OCI-LY1 (cell line): ENCODE measurements around the gene HOXA10.

Experiments
- H2AFZ ChIP-seq: fragments of 200-600 bp; sonication (generic), shearing (Covaris generic); 2 replicates; pipeline ENCODE4 v1.6.0; 2014; ENCODE audit warnings: antibody characterized with exemption, mild to moderate bottlenecking, low read length
- H3F3A ChIP-seq: fragments of 200-600 bp; sonication (generic), shearing (Covaris generic); 2 replicates; pipeline ENCODE4 v1.6.0; 2014; ENCODE audit warnings: mild to moderate bottlenecking, antibody characterized with exemption, low read length, moderate library complexity; ENCODE audit not compliant: insufficient read depth
- H3K27ac ChIP-seq: fragments of 200-600 bp; sonication (generic); 2 replicates; pipeline ENCODE4 v1.5.1; 2014; ENCODE audit warnings: low read length, mixed run types, mild to moderate bottlenecking, low read depth; ENCODE audit not compliant: poor library complexity, severe bottlenecking
- H3K27me3 ChIP-seq: fragments of 200-600 bp; sonication (generic); 2 replicates; pipeline ENCODE4 v1.6.0; 2014; ENCODE audit warnings: antibody characterized with exemption, mild to moderate bottlenecking, low read length, moderate library complexity; ENCODE audit not compliant: insufficient read depth
- H3K36me3 ChIP-seq: fragments of 200-600 bp; sonication (generic); 2 replicates; pipeline ENCODE4 v1.6.1; 2014; ENCODE audit warnings: mild to moderate bottlenecking, antibody characterized with exemption, low read length, moderate library complexity, mixed read lengths; ENCODE audit not compliant: insufficient read depth
- H3K4me1 ChIP-seq: fragments of 200-600 bp; sonication (generic); 2 replicates; pipeline ENCODE4 v1.5.1; 2014; ENCODE audit warnings: mild to moderate bottlenecking, low read length, moderate library complexity; ENCODE audit not compliant: insufficient read depth, severe bottlenecking
- H3K4me2 ChIP-seq: fragments of 200-600 bp; sonication (generic), shearing (Covaris generic); 2 replicates; pipeline ENCODE4 v1.6.1; 2014; ENCODE audit warnings: low read length
- H3K4me3 ChIP-seq: fragments of 200-600 bp; sonication (generic); 2 replicates; pipeline ENCODE4 v1.5.1; 2014; ENCODE audit warnings: low read length, low read depth, mild to moderate bottlenecking, mixed read lengths; ENCODE audit not compliant: poor library complexity, severe bottlenecking
- H3K79me2 ChIP-seq: fragments of 200-600 bp; shearing (Covaris generic); 2 replicates; pipeline ENCODE4 v1.6.1; 2016; ENCODE audit warnings: mixed run types, low read length, mixed read lengths; ENCODE audit not compliant: insufficient read depth
- H3K9ac ChIP-seq: fragments of 200-600 bp; sonication (generic), shearing (Covaris generic); 2 replicates; pipeline ENCODE4 v1.6.1; 2014; ENCODE audit warnings: mild to moderate bottlenecking, low read length, mixed read lengths
- H3K9me2 ChIP-seq: fragments of 200-600 bp; sonication (generic), shearing (Covaris generic); 2 replicates; pipeline ENCODE4 v1.6.1; 2014; ENCODE audit warnings: low read depth, mild to moderate bottlenecking, low read length, mixed read lengths
- H3K9me3 ChIP-seq: fragments of 200-600 bp; shearing (Covaris generic); 2 replicates; pipeline ENCODE4 v1.6.1; 2014; ENCODE audit warnings: low read length, mixed read lengths
- H4K20me1 ChIP-seq: fragments of 200-600 bp; sonication (generic), shearing (Covaris generic); 2 replicates; pipeline ENCODE4 v1.6.0; 2016; ENCODE audit warnings: mild to moderate bottlenecking, low read length; ENCODE audit not compliant: insufficient read depth
- EZH2 ChIP-seq: fragments of 200-600 bp; sonication (generic), shearing (Covaris generic); IDR thresholded peaks from 2 replicates; pipeline ENCODE4 v1.8.0; 2017; ENCODE audit warnings: borderline replicate concordance, mixed run types, mild to moderate bottlenecking, antibody characterized with exemption, low read length, moderate library complexity, mixed read lengths
- TF ChIP-seq, protein P1 (sequence below): fragments of 200-600 bp; sonication (generic), shearing (Covaris generic); IDR thresholded peaks from 2 replicates; pipeline ENCODE4 v1.5.1; 2017; ENCODE audit warnings: mild to moderate bottlenecking, antibody characterized with exemption, low read length, moderate library complexity, mixed read lengths

The HOXA10 gene

DNA sequence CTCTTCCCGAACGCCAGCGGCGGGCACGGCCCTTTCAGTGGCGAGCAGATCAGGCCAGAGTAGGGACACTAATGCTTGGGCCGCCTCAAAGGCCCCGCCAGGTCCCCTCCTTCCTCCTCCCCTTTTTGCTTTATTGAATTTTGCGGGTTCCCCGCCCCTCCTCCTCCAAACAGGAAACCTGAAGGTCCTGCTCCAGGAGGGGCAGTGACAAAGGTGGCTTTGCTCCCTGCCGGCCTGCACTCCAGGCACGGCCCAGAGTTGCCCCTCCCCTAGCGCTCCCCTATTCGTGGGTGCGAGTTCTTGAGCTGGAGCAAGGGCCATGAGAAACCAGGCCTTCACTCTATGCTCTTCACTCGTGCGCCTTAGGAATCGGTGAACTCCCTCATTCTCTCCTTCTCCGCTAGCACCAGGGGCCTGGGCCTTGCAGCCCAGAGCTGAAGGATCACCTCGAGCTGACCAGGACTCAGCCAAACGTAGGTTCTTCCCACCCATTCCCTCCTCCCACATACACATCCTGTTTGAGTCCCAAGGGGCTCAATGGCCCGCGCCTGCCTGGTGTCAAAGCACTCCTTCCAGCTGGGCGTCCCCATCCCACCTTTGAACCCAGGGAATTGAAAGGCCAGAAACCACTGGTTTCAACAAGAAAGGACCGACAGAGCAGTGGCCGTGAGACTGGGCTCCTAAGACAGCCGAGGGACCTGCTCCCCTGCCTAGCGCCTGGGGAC lies 25.9 kb downstream of the HOXA10 start:
- Histone ChIP-seq H3K4me1 (peaks cover 64% of the 10 kb centered on the region), H3K9me2 (no peaks in the 10 kb centered on the region), H3K4me2 (peak overlapping the region; percentile 91), H3K4me3 (peak overlapping the region; percentile 58), H2AFZ (no peak overlapping the region), H4K20me1 (no peaks in the 10 kb centered on the region), H3K36me3 (no peaks in the 10 kb centered on the region), H3F3A (no peaks in the 10 kb centered on the region), H3K27ac (no peak overlapping the region), H3K27me3 (peaks cover 24% of the 10 kb centered on the region; the same call in 1 of the 2 replicates), H3K79me2 (no peaks in the 10 kb centered on the region), H3K9me3 (no peaks in the 10 kb centered on the region), H3K9ac (peak overlapping the region; percentile 42; the same call in 1 of the 2 replicates)
- TF ChIP-seq, protein P1, sequence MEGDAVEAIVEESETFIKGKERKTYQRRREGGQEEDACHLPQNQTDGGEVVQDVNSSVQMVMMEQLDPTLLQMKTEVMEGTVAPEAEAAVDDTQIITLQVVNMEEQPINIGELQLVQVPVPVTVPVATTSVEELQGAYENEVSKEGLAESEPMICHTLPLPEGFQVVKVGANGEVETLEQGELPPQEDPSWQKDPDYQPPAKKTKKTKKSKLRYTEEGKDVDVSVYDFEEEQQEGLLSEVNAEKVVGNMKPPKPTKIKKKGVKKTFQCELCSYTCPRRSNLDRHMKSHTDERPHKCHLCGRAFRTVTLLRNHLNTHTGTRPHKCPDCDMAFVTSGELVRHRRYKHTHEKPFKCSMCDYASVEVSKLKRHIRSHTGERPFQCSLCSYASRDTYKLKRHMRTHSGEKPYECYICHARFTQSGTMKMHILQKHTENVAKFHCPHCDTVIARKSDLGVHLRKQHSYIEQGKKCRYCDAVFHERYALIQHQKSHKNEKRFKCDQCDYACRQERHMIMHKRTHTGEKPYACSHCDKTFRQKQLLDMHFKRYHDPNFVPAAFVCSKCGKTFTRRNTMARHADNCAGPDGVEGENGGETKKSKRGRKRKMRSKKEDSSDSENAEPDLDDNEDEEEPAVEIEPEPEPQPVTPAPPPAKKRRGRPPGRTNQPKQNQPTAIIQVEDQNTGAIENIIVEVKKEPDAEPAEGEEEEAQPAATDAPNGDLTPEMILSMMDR: no peak
- no peak for TF ChIP-seq EZH2

DNA sequence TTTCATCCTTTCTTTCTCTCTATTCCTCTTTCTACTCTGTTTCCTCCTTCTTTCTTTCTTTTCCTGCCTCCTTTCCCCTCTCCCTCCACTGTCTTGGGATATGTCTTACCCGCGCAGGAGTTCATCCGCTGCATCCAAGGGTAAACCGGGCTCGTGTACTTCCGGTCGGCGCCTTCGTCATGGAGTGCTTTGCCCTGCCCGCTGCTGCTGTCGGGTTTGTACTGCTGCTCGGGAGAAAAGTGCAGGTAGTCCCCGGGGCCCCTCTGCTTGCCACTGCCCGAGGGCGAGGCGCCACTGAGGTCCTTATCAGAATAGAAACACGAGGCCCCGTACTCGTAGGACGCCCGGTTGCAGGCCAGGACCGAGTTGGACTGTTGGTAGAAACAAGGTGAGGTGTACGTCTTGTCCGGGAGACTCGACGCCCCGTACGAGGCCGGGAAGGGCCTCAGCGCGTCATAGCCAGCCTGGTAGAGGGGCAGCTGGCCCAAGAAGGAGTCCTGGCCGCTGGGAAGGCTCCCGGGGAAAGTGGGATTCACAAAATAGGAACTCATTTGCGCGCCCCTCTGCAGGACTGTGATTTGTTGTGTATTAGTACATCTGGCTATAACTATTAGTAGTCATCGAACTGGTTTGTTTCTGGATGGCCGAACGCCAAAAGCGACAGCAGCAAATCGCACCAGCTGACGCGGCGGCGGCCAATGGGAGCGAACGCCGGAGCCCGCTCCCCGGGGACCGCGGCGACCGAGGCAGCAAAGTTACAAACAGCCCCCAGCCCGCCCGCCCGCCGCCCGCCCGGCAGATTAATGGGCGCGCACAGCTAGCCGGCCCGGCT lies 26.7 kb downstream of the HOXA10 start, which contains the start of gene HOXA6:
Gene HOXA6 (minus strand): TSS at position 576 of the 832 bp plus-strand sequence. CDS start 25 bp downstream, at position 551.
- Histone ChIP-seq H3K9ac (peak within 1 kb of the TSS; percentile 42; the same call in 1 of the 2 replicates), H3K9me3 (no peaks in the 10 kb centered on the region), H3K4me3 (peak within 1 kb of the TSS; percentile 58), H4K20me1 (no peaks in the 10 kb centered on the region), H3K36me3 (no peaks in the 10 kb centered on the region), H3K27me3 (peaks cover 20% of the 10 kb centered on the region; the same call in 1 of the 2 replicates), H3K27ac (no peak within 1 kb of the TSS), H3K4me2 (peak within 1 kb of the TSS; percentile 91), H3F3A (no peaks in the 10 kb centered on the region), H3K9me2 (no peaks in the 10 kb centered on the region), H3K79me2 (no peaks in the 10 kb centered on the region), H2AFZ (no peak within 1 kb of the TSS), H3K4me1 (peaks cover 68% of the 10 kb centered on the region)
- TF ChIP-seq, protein P1: no peak
- TF ChIP-seq EZH2: 0 out of 2 replicates have a peak, but pooled peaks have one; percentile 95

DNA sequence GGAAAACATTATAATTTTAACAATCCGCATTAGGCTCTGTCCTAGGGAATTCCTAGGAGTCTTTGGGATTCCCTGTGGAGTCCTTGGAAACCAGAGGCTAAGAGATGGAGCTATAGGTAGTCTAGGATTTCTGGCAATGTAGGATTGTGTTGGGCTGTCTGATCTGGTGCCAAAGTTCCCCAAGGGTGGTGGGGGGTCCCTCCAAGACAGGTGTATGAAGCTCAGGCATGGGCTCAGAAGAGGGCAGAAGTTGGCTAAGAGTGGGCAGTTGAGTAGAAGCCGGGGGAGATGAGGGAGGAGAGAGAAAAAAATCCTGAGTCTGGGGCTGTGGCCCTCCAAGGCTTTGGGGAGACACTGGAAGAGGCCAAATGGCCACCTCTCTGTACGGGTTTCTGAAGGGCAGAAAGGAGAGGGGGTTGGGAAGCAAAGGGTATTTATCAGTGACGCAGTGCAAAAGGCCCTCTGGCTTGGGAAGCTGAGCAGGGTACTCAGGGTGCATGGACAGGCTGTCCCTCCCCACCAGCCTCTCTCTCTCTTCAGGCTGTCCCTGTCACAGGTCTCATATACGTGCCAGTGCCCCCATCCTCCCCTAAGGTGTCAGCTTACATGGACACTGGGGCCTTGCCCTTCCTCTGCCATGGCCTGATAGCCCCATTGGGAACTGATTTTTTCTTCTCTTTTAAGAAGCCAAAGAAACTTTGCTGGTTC lies 27.5 kb downstream of the HOXA10 start:
- H3K27me3 ChIP-seq: peaks cover 16% of the 10 kb centered on the region; the same call in 1 of the 2 replicates
- no peak overlapping the region for H3K9ac ChIP-seq
- H2AFZ ChIP-seq: no peak overlapping the region
- no peak overlapping the region for H3K4me3 ChIP-seq
- H3K4me1 ChIP-seq: peaks cover 65% of the 10 kb centered on the region
- H3K9me3 ChIP-seq: no peaks in the 10 kb centered on the region
- no peaks in the 10 kb centered on the region for H4K20me1 ChIP-seq
- no peak overlapping the region for H3K27ac ChIP-seq
- H3K36me3 ChIP-seq: no peaks in the 10 kb centered on the region
- H3K4me2 ChIP-seq: peak overlapping the region; percentile 91; the same call in 1 of the 2 replicates
- H3F3A ChIP-seq: no peaks in the 10 kb centered on the region
- TF ChIP-seq EZH2: no peak
- TF ChIP-seq, protein P1: no peak
- no peaks in the 10 kb centered on the region for H3K9me2 ChIP-seq
- H3K79me2 ChIP-seq: no peaks in the 10 kb centered on the region
